Anterior cingulate cortex (tissue), 58 donors: ENCODE measurements around the gene CDHR4.
"Not testable (repeated sequence)": the region's sequence is repeated elsewhere in the genome, so short reads cannot be mapped to it uniquely, and the experiment has no call there.

Source experiments
- DNase-seq, 58 donors: peaks; one replicate each; lab custom pipeline; 2025; lab: John Stamatoyannopoulos, UW

The CDHR4 gene

GRCh38 chr3:49799761-49800160 lies at the start of gene CDHR4:
Gene CDHR4 (minus strand): TSS chr3:49799873. CDS start chr3:49799812, 61 bp downstream.
- no peak for DNase-seq

- no peak for DNase-seq
Measured at GRCh38 chr3:49845694-49846093, 46.0 kb upstream of the CDHR4 start.

- DNase-seq = no peak
Measured at GRCh38 chr3:49844464-49845183, 45.0 kb upstream of the CDHR4 start.

- DNase-seq = no peak
Measured at GRCh38 chr3:49842843-49843517, 43.3 kb upstream of the CDHR4 start.

- DNase-seq = peak in 42 of 58 donors; percentile 12 to 83 (median 44)
Measured at GRCh38 chr3:49841806-49842205, 42.1 kb upstream of the CDHR4 start.

- peak in 1 of 58 donors; percentile 27 for DNase-seq
Measured at GRCh38 chr3:49841126-49841696, 41.5 kb upstream of the CDHR4 start.

- no peak for DNase-seq
Measured at GRCh38 chr3:49840388-49840787, 40.7 kb upstream of the CDHR4 start.

GRCh38 chr3:49839193-49839809 lies 39.6 kb upstream of the CDHR4 start:
- peak in 56 of 58 donors; percentile 10 to 86 (median 57) for DNase-seq

- DNase-seq = no peak
Measured at GRCh38 chr3:49831341-49831740, 31.7 kb upstream of the CDHR4 start.

GRCh38 chr3:49826016-49826415 lies 26.3 kb upstream of the CDHR4 start:
- peak in 2 of 58 donors; percentile 11 to 15 for DNase-seq

GRCh38 chr3:49823131-49823530 lies 23.5 kb upstream of the CDHR4 start:
- DNase-seq = not testable (repeated sequence)

- DNase-seq = peak in 12 of 58 donors; percentile 2 to 36 (median 16)
Measured at GRCh38 chr3:49813497-49814174, 14.0 kb upstream of the CDHR4 start, which contains the start of gene UBA7. Gene UBA7 (minus strand): TSS chr3:49813953. CDS start chr3:49813787, 166 bp downstream.

GRCh38 chr3:49812916-49813496 lies 13.3 kb upstream of the CDHR4 start:
- no peak for DNase-seq

- DNase-seq = no peak
Measured at GRCh38 chr3:49807431-49808114, 7.9 kb upstream of the CDHR4 start.

- DNase-seq = no peak
Measured at GRCh38 chr3:49806850-49807249, 7.2 kb upstream of the CDHR4 start.

GRCh38 chr3:49805897-49806701 lies 6.4 kb upstream of the CDHR4 start:
- DNase-seq = peak in 20 of 58 donors; percentile 7 to 53 (median 26)

- peak in 35 of 58 donors; percentile 9 to 64 (median 42) for DNase-seq
Measured at GRCh38 chr3:49805367-49805782, 5.7 kb upstream of the CDHR4 start.
